Measurements from ENCODE around the gene LRFN4. TPM values are rescaled to one million over a fixed set of nuclear protein-coding genes. Genes with fewer than 3 reads are reported as not detected.

The LRFN4 gene
- 1 to 10 TPM; 1.2 to 3.4 (median 2.0) TPM for total RNA-seq
- 3.6 TPM for total RNA-seq (2013)

DNA sequence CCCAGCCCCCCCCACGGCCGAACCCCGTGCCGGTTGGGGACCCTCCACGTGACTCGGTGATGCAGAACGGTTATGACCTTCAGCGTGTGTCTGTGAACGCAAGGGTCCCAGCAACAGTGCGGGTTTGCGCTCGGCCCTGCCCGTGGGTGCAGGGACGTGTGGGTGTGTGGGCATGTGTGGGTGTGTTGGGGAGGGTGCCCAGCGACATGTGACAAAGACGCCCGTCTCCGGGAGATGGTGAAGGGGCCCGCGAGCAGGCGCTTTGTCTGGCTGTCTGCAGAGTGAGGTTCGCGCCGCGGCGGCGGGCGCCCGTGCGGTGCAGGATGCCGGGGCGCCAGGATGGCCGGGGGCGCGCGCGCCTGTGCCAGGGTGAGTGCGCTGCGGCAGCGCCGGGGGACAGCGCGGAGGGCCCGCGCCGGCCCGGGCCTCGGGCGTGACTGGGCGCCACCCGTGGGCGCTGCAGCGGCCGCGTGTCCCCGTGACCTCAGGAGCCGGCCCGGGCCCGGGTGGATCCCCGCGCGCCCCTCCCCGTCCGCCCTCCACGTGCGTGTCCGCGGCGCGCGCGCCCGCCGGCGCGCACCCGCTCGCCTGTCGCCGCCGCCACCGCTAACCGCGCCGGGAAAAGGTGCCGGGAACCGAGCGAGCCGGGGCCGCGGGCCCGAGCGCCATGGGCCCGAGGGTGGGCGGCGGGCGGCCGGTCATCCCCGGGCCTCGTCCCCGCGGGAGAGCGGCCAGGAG lies at the start of gene LRFN4:
Gene LRFN4, plus strand, starts transcription at position 569 of the 738 bp plus-strand sequence. CDS start 681 bp downstream, outside the sequence.
- no peaks in the 10 kb centered on the region for H3K9me3 Mint-ChIP-seq
- H3K4me3 ChIP-seq (ENCODE audit: low read length): peak within 1 kb of the TSS; percentile 81

GRCh38 chr11:66809592-66809991 lies 47.3 kb upstream of the LRFN4 start:
- Histone ChIP-seq H3K4me1 (ENCODE audit: control insufficient read depth, insufficient read depth, low read length) (no peaks in the 10 kb centered on the region), H3K4me3 (ENCODE audit: low read length) (no peak overlapping the region), H3K9me3 (ENCODE audit: control insufficient read depth, insufficient read depth, low read length) (no peaks in the 10 kb centered on the region), H3K36me3 (ENCODE audit: control insufficient read depth, insufficient read depth, low read length) (no peaks in the 10 kb centered on the region), H3K27me3 (ENCODE audit: control insufficient read depth, insufficient read depth, low read length) (no peaks in the 10 kb centered on the region), H3K27ac (ENCODE audit: low read length) (no peak overlapping the region)
- Mint-ChIP-seq H3K4me1 (no peaks in the 10 kb centered on the region), H3K27me3 (ENCODE audit: low read depth in 2 of 2) (no peaks in the 10 kb centered on the region), H3K9me3 (no peaks in the 10 kb centered on the region), H3K4me3 (no peak overlapping the region), H3K36me3 (no peaks in the 10 kb centered on the region), H3K27ac (no peak overlapping the region)
- DNase-seq: no peak
- TF ChIP-seq, protein P1, sequence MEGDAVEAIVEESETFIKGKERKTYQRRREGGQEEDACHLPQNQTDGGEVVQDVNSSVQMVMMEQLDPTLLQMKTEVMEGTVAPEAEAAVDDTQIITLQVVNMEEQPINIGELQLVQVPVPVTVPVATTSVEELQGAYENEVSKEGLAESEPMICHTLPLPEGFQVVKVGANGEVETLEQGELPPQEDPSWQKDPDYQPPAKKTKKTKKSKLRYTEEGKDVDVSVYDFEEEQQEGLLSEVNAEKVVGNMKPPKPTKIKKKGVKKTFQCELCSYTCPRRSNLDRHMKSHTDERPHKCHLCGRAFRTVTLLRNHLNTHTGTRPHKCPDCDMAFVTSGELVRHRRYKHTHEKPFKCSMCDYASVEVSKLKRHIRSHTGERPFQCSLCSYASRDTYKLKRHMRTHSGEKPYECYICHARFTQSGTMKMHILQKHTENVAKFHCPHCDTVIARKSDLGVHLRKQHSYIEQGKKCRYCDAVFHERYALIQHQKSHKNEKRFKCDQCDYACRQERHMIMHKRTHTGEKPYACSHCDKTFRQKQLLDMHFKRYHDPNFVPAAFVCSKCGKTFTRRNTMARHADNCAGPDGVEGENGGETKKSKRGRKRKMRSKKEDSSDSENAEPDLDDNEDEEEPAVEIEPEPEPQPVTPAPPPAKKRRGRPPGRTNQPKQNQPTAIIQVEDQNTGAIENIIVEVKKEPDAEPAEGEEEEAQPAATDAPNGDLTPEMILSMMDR (IDR thresholded peaks at IDR 0.05): no peak
- ATAC-seq: no peak
- WGBS (ENCODE audit: insufficient coverage): 100% methylated on average over 2 of the region's 3 CpGs
- intact Hi-C loops (cut with micrococcal nuclease): no loop called here

More for the DNA sequence above, at the start of gene LRFN4:
- Mint-ChIP-seq H3K4me3 (peak within 1 kb of the TSS; percentile 86), H3K36me3 (no peaks in the 10 kb centered on the region), H3K27ac (peak within 1 kb of the TSS in 1 of 2 donors; percentile 59), H3K4me1 (peaks cover 0 to 5% of the 10 kb centered on the region in 2 donors), H3K27me3 (ENCODE audit: low read depth in 2 of 2) (no peaks in the 10 kb centered on the region)
- ATAC-seq (peak; percentile 66 to 73 (median 68)), DNase-seq (peak; percentile 51 to 78)
- Histone ChIP-seq H3K27ac (ENCODE audit: low read length) (peak within 1 kb of the TSS; percentile 78), H3K9me3 (ENCODE audit: control insufficient read depth, insufficient read depth, low read length) (no peaks in the 10 kb centered on the region), H3K4me1 (ENCODE audit: control insufficient read depth, insufficient read depth, low read length) (peaks cover 12% of the 10 kb centered on the region), H3K27me3 (ENCODE audit: control insufficient read depth, insufficient read depth, low read length) (no peaks in the 10 kb centered on the region), H3K36me3 (ENCODE audit: control insufficient read depth, insufficient read depth, low read length) (no peaks in the 10 kb centered on the region)
- under 1% methylated on average over 103 of the region's 103 CpGs for WGBS (ENCODE audit: insufficient coverage)
- TF ChIP-seq, protein P1 (IDR thresholded peaks at IDR 0.05): no peak
- intact Hi-C loops (cut with micrococcal nuclease): no loop called here

DNA sequence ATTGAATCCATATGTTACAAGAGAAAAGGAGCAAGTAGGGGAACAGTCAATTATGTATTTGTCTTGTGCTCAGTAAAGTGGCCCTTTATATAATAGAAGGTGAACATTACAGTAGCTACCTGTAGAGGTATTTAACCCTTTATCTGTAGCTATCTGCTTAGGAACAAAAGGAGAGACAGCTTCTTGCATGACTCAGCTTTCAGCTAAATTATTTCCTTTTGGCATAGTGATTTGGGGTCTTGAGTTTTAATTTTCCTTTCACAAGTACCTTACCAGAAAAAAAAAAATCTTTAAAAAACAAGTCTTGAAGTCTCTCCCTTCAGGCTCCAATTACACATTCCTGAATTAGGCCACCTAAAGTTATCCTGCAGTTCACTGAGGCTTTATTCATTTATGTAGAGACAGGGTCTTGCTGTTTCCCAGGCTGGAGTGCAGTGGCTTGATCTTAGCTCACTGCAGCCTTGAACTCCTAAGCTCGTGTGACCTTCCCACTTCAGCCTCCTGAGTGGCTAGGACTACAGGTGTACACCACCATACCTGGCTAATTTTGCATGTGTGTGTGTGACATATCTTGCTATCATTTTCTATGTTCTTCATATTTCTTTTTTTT lies 46.2 kb upstream of the LRFN4 start:
- Histone ChIP-seq H3K4me1 (ENCODE audit: control insufficient read depth, insufficient read depth, low read length) (no peaks in the 10 kb centered on the region), H3K4me3 (ENCODE audit: low read length) (no peak overlapping the region), H3K27ac (ENCODE audit: low read length) (no peak overlapping the region), H3K36me3 (ENCODE audit: control insufficient read depth, insufficient read depth, low read length) (no peaks in the 10 kb centered on the region), H3K27me3 (ENCODE audit: control insufficient read depth, insufficient read depth, low read length) (no peaks in the 10 kb centered on the region), H3K9me3 (ENCODE audit: control insufficient read depth, insufficient read depth, low read length) (no peaks in the 10 kb centered on the region)
- Mint-ChIP-seq H3K36me3 (no peaks in the 10 kb centered on the region), H3K9me3 (no peaks in the 10 kb centered on the region), H3K27ac (no peak overlapping the region), H3K4me3 (no peak overlapping the region), H3K4me1 (no peaks in the 10 kb centered on the region), H3K27me3 (ENCODE audit: low read depth in 2 of 2) (no peaks in the 10 kb centered on the region)
- intact Hi-C loops (cut with micrococcal nuclease): no loop called here
- TF ChIP-seq, protein P1 (IDR thresholded peaks at IDR 0.05): no peak
- no peak for ATAC-seq
- DNase-seq: no peak
- 89% methylated on average over 1 of the region's 1 CpG for WGBS (ENCODE audit: insufficient coverage)

Data from natural killer cell (primary cell).